Measurements from ENCODE around the gene CCT7. TPM values are rescaled to one million over a fixed set of nuclear protein-coding genes. Genes with fewer than 3 reads are reported as not detected.
"Not testable (repeated sequence)": the region's sequence is repeated elsewhere in the genome, so short reads cannot be mapped to it uniquely, and the experiment has no call there.

CCT7 gene
- total and polyA plus RNA-seq, 2 of the 8 experiments (the other 6 are each of a cell fraction or from before 2014, with no cell fraction given): 440 to 474 TPM

- DNase-seq (ENCODE audit: low read depth in 1 of 2, low spot score in 2 of 2) (no peak), FAIRE-seq (no peak)
- Histone ChIP-seq H3K14ac (ENCODE audit: insufficient read length) (no peak overlapping the region), H2AFZ (ENCODE audit: low read length) (no peak overlapping the region), H3K4me1 (replicated peaks in 1 of 4; ENCODE audit: control insufficient read depth in 3 of 4, insufficient read depth in 4 of 4, low read length in 3 of 4) (no peaks in the 10 kb centered on the region; a peak in 2 of 7 replicates), H4K8ac (ENCODE audit: extremely low read depth, insufficient read depth, low read length) (no peak overlapping the region), H3K23me2 (ENCODE audit: low read depth, low read length) (peaks cover 5% of the 10 kb centered on the region), H3K36me3 (ENCODE audit: control insufficient read depth in 2 of 4, insufficient read depth in 4 of 4, low read length in 3 of 4) (no peaks in the 10 kb centered on the region), H4K5ac (ENCODE audit: insufficient read length, low read depth, low read length) (no peak overlapping the region), H2BK12ac (ENCODE audit: low read depth, low read length) (no peak overlapping the region), H3K27ac (ENCODE audit: low read depth, low read length) (no peak overlapping the region), H4K20me1 (replicated peaks in 1 of 2; ENCODE audit: control insufficient read depth in 1 of 2, insufficient read depth in 2 of 2, low read length in 2 of 2) (no peaks in the 10 kb centered on the region), H2BK120ac (replicated peaks; ENCODE audit: low read depth, low read length) (no peak overlapping the region), H3K79me1 (ENCODE audit: low read depth, low read length) (no peaks in the 10 kb centered on the region), H3K9ac (replicated peaks in 1 of 4; ENCODE audit: extremely low read depth in 1 of 4, low read depth in 3 of 4, low read length in 3 of 4) (no peak overlapping the region), H2BK15ac (ENCODE audit: low read length) (no peak overlapping the region), H2BK20ac (ENCODE audit: low read length) (no peak overlapping the region), H2BK5ac (ENCODE audit: low read depth, low read length) (no peak overlapping the region), H3K79me2 (ENCODE audit: control insufficient read depth in 1 of 2, insufficient read depth in 2 of 2, low read length in 2 of 2) (no peaks in the 10 kb centered on the region), H3K4ac (replicated peaks; ENCODE audit: insufficient read length, low read depth, low read length) (no peak overlapping the region), H3K9me3 (ENCODE audit: insufficient read depth in 2 of 2, low read depth in 1 of 2, low read length in 1 of 2) (no peaks in the 10 kb centered on the region), H2AK5ac (ENCODE audit: low read depth, low read length) (no peak overlapping the region), H3K4me2 (ENCODE audit: insufficient read depth in 1 of 2, low read depth in 2 of 2, low read length in 2 of 2) (no peak overlapping the region), H3K56ac (replicated peaks; ENCODE audit: insufficient read length, low read depth, low read length) (no peak overlapping the region), H4K91ac (replicated peaks; ENCODE audit: insufficient read length, low read length) (no peak overlapping the region), H3K27me3 (replicated peaks in 1 of 4; ENCODE audit: control insufficient read depth in 3 of 4, extremely low read depth in 1 of 4, insufficient read depth in 3 of 4, low read length in 3 of 4) (peaks cover 0 to 14% (median 8%) of the 10 kb centered on the region in 4 experiments; a peak in 6 of 7 replicates), H3K23ac (ENCODE audit: insufficient read length) (no peak overlapping the region), H3K4me3 (ENCODE audit: extremely low read depth in 1 of 4, insufficient read depth in 2 of 4, low read depth in 3 of 4, low read length in 4 of 4) (no peak overlapping the region), H3K18ac (ENCODE audit: extremely low read depth, low read length) (no peak overlapping the region)
- POLR2A ChIA-PET (ENCODE audit: partially characterized antibody): no interaction called here
- TF ChIP-seq MAX (IDR thresholded peaks at IDR 0.05) (no peak), SP2 (IDR thresholded peaks at IDR 0.05; ENCODE audit: low read length) (no peak)
- CTCF ChIA-PET (ENCODE audit: partially characterized antibody): interaction anchor here (0.9 kb wide), 1 partner anchor 13 kb away, joined by 3 read pairs; no protein-coding TSS in a partner anchor
These were observed 36.5 kb upstream of the CCT7 start for GRCh38 chr2:73197579-73197978.

GRCh38 chr2:73200281-73200680 is 33.8 kb upstream of the CCT7 start:
- H2BK5ac ChIP-seq (ENCODE audit: low read depth, low read length); H3K36me3 ChIP-seq (ENCODE audit: control insufficient read depth in 2 of 4, insufficient read depth in 4 of 4, low read length in 3 of 4); H3K23ac ChIP-seq (ENCODE audit: insufficient read length); H3K4me1 ChIP-seq (replicated peaks in 1 of 4; ENCODE audit: control insufficient read depth in 3 of 4, insufficient read depth in 4 of 4, low read length in 3 of 4); H3K18ac ChIP-seq (ENCODE audit: extremely low read depth, low read length); H2BK15ac ChIP-seq (ENCODE audit: low read length); H3K9me3 ChIP-seq (ENCODE audit: insufficient read depth in 2 of 2, low read depth in 1 of 2, low read length in 1 of 2); H3K9ac ChIP-seq (replicated peaks in 1 of 4; ENCODE audit: extremely low read depth in 1 of 4, low read depth in 3 of 4, low read length in 3 of 4); DNase-seq (ENCODE audit: low read depth in 1 of 2, low spot score in 2 of 2); H2BK20ac ChIP-seq (ENCODE audit: low read length); H4K91ac ChIP-seq (replicated peaks; ENCODE audit: insufficient read length, low read length); H4K8ac ChIP-seq (ENCODE audit: extremely low read depth, insufficient read depth, low read length); H4K5ac ChIP-seq (ENCODE audit: insufficient read length, low read depth, low read length); H3K4me3 ChIP-seq (ENCODE audit: extremely low read depth in 1 of 4, insufficient read depth in 2 of 4, low read depth in 3 of 4, low read length in 4 of 4); H2BK120ac ChIP-seq (replicated peaks; ENCODE audit: low read depth, low read length); H3K56ac ChIP-seq (replicated peaks; ENCODE audit: insufficient read length, low read depth, low read length); H3K27ac ChIP-seq (ENCODE audit: low read depth, low read length); H2AFZ ChIP-seq (ENCODE audit: low read length); FAIRE-seq; H3K14ac ChIP-seq (ENCODE audit: insufficient read length); H3K79me1 ChIP-seq (ENCODE audit: low read depth, low read length); H4K20me1 ChIP-seq (replicated peaks in 1 of 2; ENCODE audit: control insufficient read depth in 1 of 2, insufficient read depth in 2 of 2, low read length in 2 of 2); H3K4ac ChIP-seq (replicated peaks; ENCODE audit: insufficient read length, low read depth, low read length); H3K4me2 ChIP-seq (ENCODE audit: insufficient read depth in 1 of 2, low read depth in 2 of 2, low read length in 2 of 2); H2AK5ac ChIP-seq (ENCODE audit: low read depth, low read length); H3K79me2 ChIP-seq (ENCODE audit: control insufficient read depth in 1 of 2, insufficient read depth in 2 of 2, low read length in 2 of 2); H2BK12ac ChIP-seq (ENCODE audit: low read depth, low read length): not testable (repeated sequence)
- ChIA-PET POLR2A (ENCODE audit: partially characterized antibody) (interaction anchor here (2.1 kb wide), 1 partner anchor 18 kb away, joined by 5 read pairs; no protein-coding TSS in a partner anchor), CTCF (ENCODE audit: partially characterized antibody) (interaction anchor here (0.7 to 2.5 kb wide), 3 partner anchors 8 to 23 kb away, joined by 3 to 11 read pairs (median 4); no protein-coding TSS in a partner anchor)
- 96% methylated on average over 10 of the region's 10 CpGs; no CpG with 5 or more reads in 1 of the 2 experiments for WGBS, 2 experiments (ENCODE audit: extremely low coverage in 1 of 2, insufficient coverage in 1 of 2, insufficient read length in 1 of 2, insufficient replicate concordance in 2 of 2, low coverage in 1 of 2, low lambda C conversion rate in 2 of 2, missing lambda C conversion rate in 1 of 2)
- H3K23me2 ChIP-seq (ENCODE audit: low read depth, low read length): peaks cover 10% of the 10 kb centered on the region
- peaks cover 14 to 34% (median 25%) of the 10 kb centered on the region in 4 experiments for H3K27me3 ChIP-seq (replicated peaks in 1 of 4; ENCODE audit: control insufficient read depth in 3 of 4, extremely low read depth in 1 of 4, insufficient read depth in 3 of 4, low read length in 3 of 4)

Data from H1 (cell line).